ENCODE data around the gene SIPA1. TPM values are rescaled to one million over a fixed set of nuclear protein-coding genes. Genes with fewer than 3 reads are reported as not detected.

SIPA1 gene
- total RNA-seq, 1 experiment from 2014 or later, result 105 TPM

GRCh38 chr11:65627202-65627601 lies 10.7 kb upstream of the SIPA1 start:
- no TSS peak for BruUV-seq (replicated peaks)
- H3K79me2 ChIP-seq (ENCODE audit: insufficient read depth, low read length), result no peaks in the 10 kb centered on the region
- ChIA-PET POLR2A (no interaction called here), CTCF (no interaction called here), RAD21 (ENCODE audit: low non-redundant PET in 1 of 2, low total read pairs in 2 of 2, uncharacterized antibody in 2 of 2, unreplicated experiment in 2 of 2) (no interaction called here)
- H3K9ac ChIP-seq (ENCODE audit: low read length), result no peak overlapping the region
- no peak overlapping the region for H2AFZ ChIP-seq (ENCODE audit: low read depth, low read length, poor library complexity, severe bottlenecking)
- TF ChIP-seq MAX (IDR thresholded peaks at IDR 0.05), result no peak
- TF ChIP-seq CEBPB (IDR thresholded peaks at IDR 0.05; ENCODE audit: low read depth), result no peak
- no peak for TF ChIP-seq RAD21 (IDR thresholded peaks at IDR 0.05; ENCODE audit: low read depth)
- no peak for TF ChIP-seq ZFX (IDR thresholded peaks at IDR 0.05)
- TF ChIP-seq POLR2AphosphoS5 (IDR thresholded peaks at IDR 0.05; ENCODE audit: low read depth, low read length), result no peak
- no peak for TF ChIP-seq FOSL1 (IDR thresholded peaks at IDR 0.05; ENCODE audit: low read depth)
- TF ChIP-seq, protein P1, sequence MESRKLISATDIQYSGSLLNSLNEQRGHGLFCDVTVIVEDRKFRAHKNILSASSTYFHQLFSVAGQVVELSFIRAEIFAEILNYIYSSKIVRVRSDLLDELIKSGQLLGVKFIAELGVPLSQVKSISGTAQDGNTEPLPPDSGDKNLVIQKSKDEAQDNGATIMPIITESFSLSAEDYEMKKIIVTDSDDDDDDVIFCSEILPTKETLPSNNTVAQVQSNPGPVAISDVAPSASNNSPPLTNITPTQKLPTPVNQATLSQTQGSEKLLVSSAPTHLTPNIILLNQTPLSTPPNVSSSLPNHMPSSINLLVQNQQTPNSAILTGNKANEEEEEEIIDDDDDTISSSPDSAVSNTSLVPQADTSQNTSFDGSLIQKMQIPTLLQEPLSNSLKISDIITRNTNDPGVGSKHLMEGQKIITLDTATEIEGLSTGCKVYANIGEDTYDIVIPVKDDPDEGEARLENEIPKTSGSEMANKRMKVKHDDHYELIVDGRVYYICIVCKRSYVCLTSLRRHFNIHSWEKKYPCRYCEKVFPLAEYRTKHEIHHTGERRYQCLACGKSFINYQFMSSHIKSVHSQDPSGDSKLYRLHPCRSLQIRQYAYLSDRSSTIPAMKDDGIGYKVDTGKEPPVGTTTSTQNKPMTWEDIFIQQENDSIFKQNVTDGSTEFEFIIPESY (IDR thresholded peaks at IDR 0.05; ENCODE audit: extremely low read depth, insufficient replicate concordance, low read length), result no peak
- TF ChIP-seq JUND (IDR thresholded peaks at IDR 0.05), result no peak
- TF ChIP-seq SP1 (IDR thresholded peaks at IDR 0.05; ENCODE audit: low read depth), result no peak
- H3K9me3 ChIP-seq (ENCODE audit: control insufficient read depth in 1 of 2, insufficient read depth in 1 of 2, low read depth in 1 of 2, low read length in 2 of 2), result no peaks in the 10 kb centered on the region
- H3K27ac ChIP-seq (ENCODE audit: low read depth, low read length), result no peak overlapping the region
- ATAC-seq (no peak), DNase-seq (ENCODE audit: low read depth, low spot score) (no peak)
- no peaks in the 10 kb centered on the region for H3K9me2 ChIP-seq (ENCODE audit: insufficient read depth)
- no peak overlapping the region for H3K4me2 ChIP-seq (ENCODE audit: low read length)
- H3K4me3 ChIP-seq (replicated peaks in 1 of 2; ENCODE audit: low read depth in 1 of 2, low read length in 2 of 2), result no peak overlapping the region
- no peaks in the 10 kb centered on the region for H3K4me1 ChIP-seq (ENCODE audit: control insufficient read depth in 1 of 2, insufficient read depth in 2 of 2, low read length in 2 of 2)
- no peaks in the 10 kb centered on the region for H4K20me1 ChIP-seq (ENCODE audit: insufficient read depth)
- intact Hi-C loops (cut with micrococcal nuclease), result no loop called here
- H3K27me3 ChIP-seq (ENCODE audit: insufficient read depth, low read length), result no peaks in the 10 kb centered on the region
- peaks cover 26 to 37% of the 10 kb centered on the region in 2 experiments; a peak in 3 of 4 replicates for H3K36me3 ChIP-seq (ENCODE audit: control insufficient read depth in 1 of 2, insufficient read depth in 2 of 2, low read length in 2 of 2)

GRCh38 chr11:65629579-65629978 lies 8.3 kb upstream of the SIPA1 start:
- no peak for TF ChIP-seq POLR2A (IDR thresholded peaks at IDR 0.05; ENCODE audit: borderline replicate concordance, extremely low read depth, insufficient read depth, insufficient read length)
- TF ChIP-seq, protein P2, sequence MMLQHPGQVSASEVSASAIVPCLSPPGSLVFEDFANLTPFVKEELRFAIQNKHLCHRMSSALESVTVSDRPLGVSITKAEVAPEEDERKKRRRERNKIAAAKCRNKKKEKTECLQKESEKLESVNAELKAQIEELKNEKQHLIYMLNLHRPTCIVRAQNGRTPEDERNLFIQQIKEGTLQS (IDR thresholded peaks at IDR 0.05), result no peak
- no peak for TF ChIP-seq JUND (IDR thresholded peaks at IDR 0.05)
- TF ChIP-seq ZFX (IDR thresholded peaks at IDR 0.05), result no peak
- no peak for TF ChIP-seq YY1 (IDR thresholded peaks at IDR 0.05; ENCODE audit: extremely low read depth, insufficient replicate concordance, low read depth, low read length)
- TF ChIP-seq FOSL1 (IDR thresholded peaks at IDR 0.05; ENCODE audit: low read depth), result no peak
- no peak for TF ChIP-seq SIN3A (IDR thresholded peaks at IDR 0.05; ENCODE audit: low read depth)
- TF ChIP-seq POLR2AphosphoS5 (IDR thresholded peaks at IDR 0.05; ENCODE audit: low read depth, low read length), result no peak
- TF ChIP-seq, protein P3, sequence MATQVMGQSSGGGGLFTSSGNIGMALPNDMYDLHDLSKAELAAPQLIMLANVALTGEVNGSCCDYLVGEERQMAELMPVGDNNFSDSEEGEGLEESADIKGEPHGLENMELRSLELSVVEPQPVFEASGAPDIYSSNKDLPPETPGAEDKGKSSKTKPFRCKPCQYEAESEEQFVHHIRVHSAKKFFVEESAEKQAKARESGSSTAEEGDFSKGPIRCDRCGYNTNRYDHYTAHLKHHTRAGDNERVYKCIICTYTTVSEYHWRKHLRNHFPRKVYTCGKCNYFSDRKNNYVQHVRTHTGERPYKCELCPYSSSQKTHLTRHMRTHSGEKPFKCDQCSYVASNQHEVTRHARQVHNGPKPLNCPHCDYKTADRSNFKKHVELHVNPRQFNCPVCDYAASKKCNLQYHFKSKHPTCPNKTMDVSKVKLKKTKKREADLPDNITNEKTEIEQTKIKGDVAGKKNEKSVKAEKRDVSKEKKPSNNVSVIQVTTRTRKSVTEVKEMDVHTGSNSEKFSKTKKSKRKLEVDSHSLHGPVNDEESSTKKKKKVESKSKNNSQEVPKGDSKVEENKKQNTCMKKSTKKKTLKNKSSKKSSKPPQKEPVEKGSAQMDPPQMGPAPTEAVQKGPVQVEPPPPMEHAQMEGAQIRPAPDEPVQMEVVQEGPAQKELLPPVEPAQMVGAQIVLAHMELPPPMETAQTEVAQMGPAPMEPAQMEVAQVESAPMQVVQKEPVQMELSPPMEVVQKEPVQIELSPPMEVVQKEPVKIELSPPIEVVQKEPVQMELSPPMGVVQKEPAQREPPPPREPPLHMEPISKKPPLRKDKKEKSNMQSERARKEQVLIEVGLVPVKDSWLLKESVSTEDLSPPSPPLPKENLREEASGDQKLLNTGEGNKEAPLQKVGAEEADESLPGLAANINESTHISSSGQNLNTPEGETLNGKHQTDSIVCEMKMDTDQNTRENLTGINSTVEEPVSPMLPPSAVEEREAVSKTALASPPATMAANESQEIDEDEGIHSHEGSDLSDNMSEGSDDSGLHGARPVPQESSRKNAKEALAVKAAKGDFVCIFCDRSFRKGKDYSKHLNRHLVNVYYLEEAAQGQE (IDR thresholded peaks at IDR 0.05; ENCODE audit: low read depth), result no peak
- no peak for TF ChIP-seq RAD21 (IDR thresholded peaks at IDR 0.05; ENCODE audit: low read depth)
- no peak for TF ChIP-seq CBX3 (IDR thresholded peaks at IDR 0.05; ENCODE audit: low read depth)
- BruUV-seq (replicated peaks), result no TSS peak
- H3K9ac ChIP-seq (ENCODE audit: low read length), result no peak overlapping the region
- no peak overlapping the region for H3K4me2 ChIP-seq (ENCODE audit: low read length)
- no peaks in the 10 kb centered on the region for H4K20me1 ChIP-seq (ENCODE audit: insufficient read depth)
- H2AFZ ChIP-seq (ENCODE audit: low read depth, low read length, poor library complexity, severe bottlenecking), result no peak overlapping the region
- peaks cover 27 to 46% of the 10 kb centered on the region in 2 experiments; a peak in 3 of 4 replicates for H3K36me3 ChIP-seq (ENCODE audit: control insufficient read depth in 1 of 2, insufficient read depth in 2 of 2, low read length in 2 of 2)
- H3K4me1 ChIP-seq (ENCODE audit: control insufficient read depth in 1 of 2, insufficient read depth in 2 of 2, low read length in 2 of 2), result no peaks in the 10 kb centered on the region
- no peaks in the 10 kb centered on the region for H3K27me3 ChIP-seq (ENCODE audit: insufficient read depth, low read length)
- no peaks in the 10 kb centered on the region for H3K9me2 ChIP-seq (ENCODE audit: insufficient read depth)
- H3K4me3 ChIP-seq (replicated peaks in 1 of 2; ENCODE audit: low read depth in 1 of 2, low read length in 2 of 2), result no peak overlapping the region
- DNase-seq (ENCODE audit: low read depth, low spot score) (no peak), ATAC-seq (no peak)
- no peaks in the 10 kb centered on the region for H3K9me3 ChIP-seq (ENCODE audit: control insufficient read depth in 1 of 2, insufficient read depth in 1 of 2, low read depth in 1 of 2, low read length in 2 of 2)
- intact Hi-C loops (cut with micrococcal nuclease), result no loop called here
- RAD21 ChIA-PET (ENCODE audit: low non-redundant PET in 1 of 2, low total read pairs in 2 of 2, uncharacterized antibody in 2 of 2, unreplicated experiment in 2 of 2), result interaction anchor here in 1 of 2 experiments (0.5 kb wide), 1 partner anchor 188 kb away, joined by 3 read pairs; no protein-coding TSS in a partner anchor
- CTCF ChIA-PET, result no interaction called here
- POLR2A ChIA-PET, result interaction anchor here (1.0 kb wide), 1 partner anchor 8 kb away, joined by 3 read pairs; the partner anchor contains the start of gene SIPA1
- no peaks in the 10 kb centered on the region for H3K79me2 ChIP-seq (ENCODE audit: insufficient read depth, low read length)
- H3K27ac ChIP-seq (ENCODE audit: low read depth, low read length), result no peak overlapping the region

All from HCT116 (cell line).